Activated CD4-positive, CD25-positive, alpha-beta regulatory T cell treated with anti-CD3 and anti-CD28 coated beads, Interleukin-2, amount 50 U/mL, for 72 hours (primary cell): ENCODE data around the gene SLC6A13.
"Not testable (repeated sequence)": the region's sequence is repeated elsewhere in the genome, so short reads cannot be mapped to it uniquely, and the experiment has no call there.

Experiments
- DNase-seq: peaks from one replicate; pipeline ENCODE4 v3.0.0; 2021

The SLC6A13 gene

DNA sequence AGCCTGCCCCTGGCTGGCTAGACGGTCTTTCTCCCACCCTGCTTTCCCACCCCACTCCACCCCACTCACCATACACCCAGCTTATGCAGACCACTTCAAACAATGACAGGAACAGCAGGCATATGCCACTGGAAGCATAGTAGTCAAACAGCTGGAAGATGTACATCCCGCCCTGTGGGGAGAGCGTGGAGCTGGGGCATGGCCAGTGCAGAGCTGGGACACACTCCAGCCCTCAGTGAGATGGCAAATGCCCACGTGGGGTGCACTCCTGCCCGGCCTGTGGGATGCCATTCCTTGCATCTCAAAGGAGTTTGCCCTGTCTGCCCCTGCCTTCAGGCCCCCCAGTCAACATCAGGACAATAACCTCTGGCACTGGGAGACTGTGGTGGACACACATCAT, 67.5 kb downstream of the SLC6A13 start:
- DNase-seq = no peak

DNA sequence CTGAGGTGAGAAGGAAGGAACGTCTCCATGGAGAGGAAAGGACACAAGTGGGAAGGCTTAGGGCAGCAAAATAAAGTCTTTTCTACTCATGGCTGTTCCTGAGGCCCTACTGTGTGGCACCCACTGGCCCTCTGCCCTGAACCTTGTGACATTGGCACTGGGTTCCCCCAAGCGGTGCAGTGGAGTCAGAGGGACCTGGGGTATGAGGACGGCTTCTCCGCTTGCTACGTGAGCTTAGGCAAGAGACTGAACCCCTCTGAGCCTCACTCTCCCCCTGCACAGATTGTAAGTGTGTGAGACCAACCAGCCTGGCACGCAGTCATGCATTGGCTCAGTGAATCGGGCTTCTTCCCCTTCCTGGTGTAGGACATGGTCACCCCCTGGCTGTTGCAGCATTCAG, 68.4 kb downstream of the SLC6A13 start:
- DNase-seq = no peak

DNA sequence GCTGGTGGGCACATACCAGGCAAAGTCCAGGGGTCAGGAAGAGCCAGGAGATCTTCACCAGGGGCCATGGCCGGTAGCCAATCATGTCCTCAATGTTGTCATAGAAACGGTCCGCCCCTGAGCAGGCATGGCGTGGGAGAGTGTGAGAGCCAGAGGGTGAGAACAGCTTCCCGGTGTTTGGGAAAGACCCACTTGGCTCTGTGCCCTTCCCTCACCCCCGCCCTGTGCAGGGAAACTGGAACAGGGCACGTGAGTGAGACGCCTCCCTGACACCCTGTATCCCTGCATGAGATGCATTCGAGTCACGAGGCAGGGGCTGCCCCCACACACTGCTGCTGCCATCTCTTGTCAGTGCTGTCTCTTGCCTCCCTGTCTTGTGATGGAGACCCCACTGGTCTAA, 69.4 kb downstream of the SLC6A13 start:
- no peak for DNase-seq

DNA sequence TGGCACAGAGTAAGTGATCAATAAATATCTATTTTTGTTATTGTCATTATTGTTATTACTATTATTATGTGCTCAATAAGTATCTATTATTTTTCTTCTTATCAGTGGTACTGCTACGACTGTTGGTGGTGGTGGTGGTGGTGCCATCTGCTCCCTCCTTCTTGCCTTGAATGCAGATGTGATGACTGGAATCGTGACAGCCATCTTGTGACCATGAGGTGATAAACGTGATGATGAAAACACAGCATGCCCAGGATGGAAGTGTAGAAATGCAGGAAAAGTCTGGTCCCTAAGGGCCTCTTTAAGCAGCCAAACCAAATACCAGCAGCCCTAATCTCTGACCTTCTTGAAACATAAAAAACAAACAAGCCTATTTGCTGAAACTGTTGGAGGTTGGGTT, 71.1 kb downstream of the SLC6A13 start:
- no peak for DNase-seq

DNA sequence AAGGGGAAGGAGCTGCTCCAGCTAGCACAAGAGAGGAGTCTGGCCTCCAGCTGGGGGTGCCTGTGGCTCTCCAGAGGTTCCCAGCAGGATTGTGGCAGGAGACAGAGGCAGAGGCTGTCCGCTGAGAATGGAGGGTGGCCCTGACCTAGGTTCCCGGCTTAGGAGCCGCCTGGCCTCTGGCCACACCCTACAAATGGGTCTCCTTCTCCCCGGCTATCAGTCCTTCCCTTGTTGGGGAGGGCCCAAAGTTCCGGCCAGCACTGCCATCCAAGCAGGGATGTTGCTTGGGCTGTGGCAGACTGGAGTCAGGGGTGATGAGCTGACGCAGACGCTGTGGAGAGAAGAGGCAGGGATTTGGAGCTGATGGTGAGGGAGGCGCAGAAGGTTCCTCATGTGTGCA, 71.8 kb downstream of the SLC6A13 start:
- no peak for DNase-seq

DNA sequence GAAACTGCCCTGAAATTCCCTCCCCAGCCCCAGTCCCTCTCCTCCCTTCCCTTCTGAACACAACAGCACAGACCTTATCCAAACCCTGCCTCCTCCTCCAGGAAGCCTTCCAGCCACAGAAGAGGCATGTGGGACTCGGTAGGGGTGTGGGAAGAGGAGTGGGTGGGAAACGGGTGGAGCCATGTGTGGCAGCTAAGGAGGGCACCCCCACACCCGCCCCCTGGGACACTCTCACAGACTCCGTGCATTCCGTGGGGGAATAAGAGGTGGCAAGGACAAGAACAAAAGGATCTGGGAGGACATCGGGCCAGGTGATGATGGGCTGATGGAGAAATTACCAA, 73.0 kb downstream of the SLC6A13 start:
- no peak for DNase-seq

DNA sequence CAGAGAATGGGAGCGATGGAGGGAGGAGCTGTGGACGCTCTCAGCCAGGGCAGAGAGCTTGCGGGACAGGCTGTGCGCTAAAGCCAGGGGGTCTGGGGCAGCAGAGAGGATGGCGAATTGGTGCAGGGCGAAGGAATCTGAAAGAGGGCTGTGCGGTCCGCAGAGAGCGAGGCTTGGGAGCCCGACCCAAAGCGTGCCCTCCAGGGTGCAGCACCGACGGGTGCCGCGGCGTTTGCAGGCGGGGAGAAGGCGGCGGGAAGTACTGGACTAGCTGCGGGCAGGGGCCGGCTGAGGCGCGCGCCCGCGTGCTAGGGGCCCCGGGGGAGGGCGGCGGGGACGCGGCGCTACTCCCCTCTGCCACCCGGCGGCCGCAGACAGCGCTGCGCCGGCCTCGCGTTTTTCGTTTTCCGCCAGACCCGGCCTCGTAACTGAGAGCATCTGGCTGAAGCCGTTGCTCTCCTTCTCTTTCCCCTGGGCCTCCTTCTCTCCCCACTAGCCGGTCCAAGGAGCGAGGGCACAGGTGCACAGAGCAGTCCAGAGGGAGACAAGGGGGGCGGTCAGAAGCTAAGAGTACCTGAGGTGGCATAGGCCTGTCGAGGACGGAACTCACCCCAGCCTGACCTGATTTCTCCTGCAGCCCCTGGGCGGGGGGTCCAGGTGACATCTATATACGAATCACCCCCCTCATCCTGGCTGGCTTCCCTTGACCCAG, 73.6 kb downstream of the SLC6A13 start:
- peak; percentile 40 for DNase-seq

DNA sequence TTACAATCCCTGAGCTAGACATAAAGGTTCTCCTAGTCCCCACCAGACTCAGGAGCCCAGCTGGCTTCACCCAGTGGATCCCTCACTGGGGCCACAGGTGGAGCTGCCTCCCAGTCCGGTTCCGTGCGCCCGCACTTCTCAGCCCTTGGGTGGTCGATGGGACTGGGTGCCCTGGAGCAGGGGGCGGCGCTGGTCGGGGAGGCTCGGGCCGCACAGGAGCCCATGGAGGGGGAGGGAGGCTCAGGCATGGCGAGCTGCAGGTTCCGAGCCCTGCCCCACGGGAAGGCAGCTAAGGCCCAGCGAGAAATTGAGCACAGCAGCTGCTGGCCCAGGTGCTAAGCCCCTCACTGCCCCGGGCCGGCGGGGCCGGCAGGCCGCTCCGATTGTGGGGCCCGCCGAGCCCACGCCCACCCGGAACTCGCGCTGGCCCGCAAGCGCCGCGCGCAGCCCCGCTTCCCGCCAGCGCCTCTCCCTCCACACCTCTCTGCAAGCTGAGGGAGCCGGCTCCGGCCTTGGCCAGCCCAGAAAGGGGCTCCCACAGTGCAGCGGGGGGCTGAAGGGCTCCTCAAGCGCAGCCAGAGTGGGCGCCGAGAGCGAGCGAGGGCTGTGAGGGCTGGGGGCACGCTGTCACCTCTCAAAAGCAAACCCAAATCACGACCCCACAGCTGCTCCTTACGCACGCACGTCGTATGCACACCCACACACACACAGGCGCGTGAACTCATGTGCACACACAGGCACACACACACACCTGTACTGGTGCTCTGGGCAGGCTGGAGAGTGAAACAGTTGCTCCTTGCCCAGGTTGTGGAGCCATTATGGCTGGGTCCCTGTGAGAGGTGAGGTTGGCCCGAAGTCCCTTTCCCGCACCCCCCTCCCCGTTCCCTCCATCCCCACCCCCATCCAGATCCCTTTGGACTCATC, 74.4 kb downstream of the SLC6A13 start:
- DNase-seq = not testable (repeated sequence)

DNA sequence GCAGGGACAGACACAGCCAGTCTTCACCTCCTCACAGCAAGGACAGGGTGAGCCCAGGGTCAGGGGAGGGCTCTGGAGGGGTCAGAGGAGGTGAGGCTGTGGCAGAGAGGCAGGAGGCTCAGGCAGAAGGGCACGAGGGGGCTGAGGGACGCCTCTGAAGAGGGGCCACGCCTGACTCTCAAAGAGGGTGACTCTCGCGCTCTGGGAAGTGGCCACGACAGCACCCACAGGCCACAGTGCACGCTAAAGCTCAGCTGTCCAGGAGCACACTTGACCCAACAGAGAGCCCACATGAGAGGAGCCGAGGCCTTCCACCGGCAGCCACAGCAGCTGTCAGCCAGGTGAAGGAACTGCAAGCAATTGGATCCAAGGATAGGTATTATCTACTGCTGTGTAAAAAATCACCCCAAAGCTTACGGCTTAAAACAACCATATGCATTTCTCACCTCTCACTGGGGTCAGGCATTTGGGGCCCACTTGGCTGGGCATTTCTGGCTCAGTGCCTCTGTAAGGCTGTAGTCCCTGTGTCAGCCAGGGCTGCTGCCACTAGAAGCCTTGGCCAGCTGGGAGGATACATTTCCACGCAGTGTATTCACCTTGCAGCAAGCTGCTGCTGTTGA, 76.5 kb downstream of the SLC6A13 start:
- no peak for DNase-seq

DNA sequence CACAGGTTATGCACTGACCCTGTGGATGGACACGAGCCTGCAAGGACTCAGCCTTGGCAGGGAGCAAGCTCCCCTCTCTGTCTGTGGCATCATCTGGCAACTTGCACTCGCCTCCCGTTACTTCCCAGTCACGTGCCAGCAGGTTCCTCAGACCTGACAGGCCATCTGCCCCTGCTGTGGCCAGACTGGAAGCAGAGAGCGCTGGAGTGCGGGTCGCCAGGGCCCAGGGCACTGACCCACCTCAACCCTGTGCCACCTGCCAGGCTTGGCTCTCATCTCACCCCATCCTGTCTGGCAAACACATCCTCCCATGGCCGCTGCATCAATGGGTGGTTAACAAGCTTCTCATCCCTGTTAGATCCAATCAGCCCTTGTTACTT, 77.1 kb downstream of the SLC6A13 start:
- DNase-seq = no peak

DNA sequence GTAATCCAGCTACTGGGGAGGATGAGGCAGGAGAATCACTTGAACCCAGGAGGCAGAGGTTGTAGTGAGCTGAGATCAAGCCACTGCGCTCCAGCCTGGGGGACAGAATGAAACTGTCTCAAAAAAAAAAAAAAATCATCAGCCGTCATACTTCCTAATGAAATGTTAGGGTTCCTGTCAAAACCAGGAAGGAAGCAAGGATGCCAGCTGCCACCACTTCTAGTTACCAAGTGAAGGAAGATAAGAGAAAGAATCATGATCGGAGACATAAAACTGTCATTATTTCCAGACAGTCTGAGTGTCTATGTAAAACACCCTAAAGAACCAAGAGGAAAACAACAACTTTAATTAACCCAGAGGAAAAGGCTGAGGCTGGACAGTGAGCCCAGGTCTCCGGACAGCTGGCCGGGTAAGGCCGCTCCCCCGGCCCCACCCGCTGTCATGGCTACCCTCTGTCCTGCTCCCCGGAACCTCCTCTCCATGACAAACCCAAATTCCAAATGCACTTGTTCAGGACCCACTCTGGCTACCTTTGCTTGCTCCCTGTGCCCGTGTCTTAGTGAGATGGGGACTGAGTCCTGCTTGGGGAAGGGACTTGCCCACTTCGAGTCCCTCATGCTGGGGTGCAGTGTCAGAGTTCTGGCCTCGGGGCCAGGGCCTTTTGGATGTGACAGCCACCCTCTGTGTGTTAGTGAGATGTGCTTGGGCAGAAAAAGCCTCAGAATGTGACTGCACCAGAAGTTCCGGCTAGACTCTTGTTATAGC, 77.6 kb downstream of the SLC6A13 start:
- no peak for DNase-seq

DNA sequence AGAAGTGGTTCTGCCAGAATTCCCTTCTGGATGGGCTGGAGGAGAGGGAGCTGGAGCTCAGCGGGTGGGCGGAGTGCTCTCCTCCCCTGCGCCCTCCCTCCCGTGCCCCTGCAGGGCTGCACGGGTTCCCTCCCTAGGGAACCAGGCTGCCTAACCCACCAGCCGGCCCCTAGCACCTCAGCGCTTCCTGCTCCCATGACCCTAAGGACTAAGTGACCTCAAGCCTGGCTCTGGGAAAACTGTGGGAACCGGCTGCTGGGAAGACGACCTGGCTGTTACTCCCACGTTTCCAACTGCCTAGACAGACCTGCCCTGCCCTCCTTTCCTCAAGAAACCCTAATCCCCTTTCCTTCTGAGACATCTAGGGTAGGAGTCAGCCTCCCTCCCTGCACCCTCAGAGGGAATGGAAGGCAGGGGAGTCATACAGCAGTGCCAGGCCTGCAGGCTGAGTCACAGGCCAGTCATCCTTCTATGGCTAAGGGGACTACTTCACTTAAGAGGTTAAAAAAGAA, 80.2 kb downstream of the SLC6A13 start:
- no peak for DNase-seq

DNA sequence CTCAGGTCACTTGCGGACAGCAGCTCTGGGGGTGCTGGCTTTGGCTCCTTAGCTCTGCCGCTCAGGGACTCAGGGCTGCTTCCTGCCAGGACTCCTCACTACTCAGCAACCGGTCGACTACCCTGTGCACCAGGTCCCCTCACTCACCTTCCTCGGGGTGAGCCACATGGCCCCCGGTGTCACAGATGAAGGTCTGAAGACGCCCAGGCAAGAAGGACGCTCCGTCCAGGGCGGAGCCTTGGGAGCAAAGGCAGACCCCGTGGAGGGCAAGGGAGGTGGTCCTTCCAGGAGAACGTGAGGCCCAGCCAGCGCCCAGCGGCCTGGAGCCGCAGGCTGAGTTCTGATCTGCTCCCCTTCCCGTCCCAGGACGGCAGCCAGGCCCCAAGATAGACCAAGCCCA, 80.7 kb downstream of the SLC6A13 start:
- DNase-seq = no peak

DNA sequence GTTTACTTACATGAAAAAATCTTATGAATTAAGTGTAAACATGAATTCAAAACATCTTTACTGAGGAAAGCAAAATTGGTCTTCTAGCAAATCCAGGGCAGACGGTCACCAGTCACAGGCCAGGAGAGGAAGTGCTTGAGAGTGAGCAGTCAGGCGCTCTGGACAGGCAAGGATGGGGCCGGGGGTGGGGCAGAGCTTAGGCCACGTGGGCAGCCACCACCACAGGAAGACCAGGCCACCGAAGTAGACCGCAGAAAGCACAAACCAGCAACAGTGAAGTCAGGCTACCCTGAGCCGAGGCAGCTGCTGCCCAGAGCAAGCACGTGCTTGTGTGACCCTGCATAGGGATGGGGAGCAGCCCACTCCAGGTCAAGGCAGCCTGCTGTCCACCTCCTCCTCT, 82.2 kb downstream of the SLC6A13 start:
- no peak for DNase-seq

DNA sequence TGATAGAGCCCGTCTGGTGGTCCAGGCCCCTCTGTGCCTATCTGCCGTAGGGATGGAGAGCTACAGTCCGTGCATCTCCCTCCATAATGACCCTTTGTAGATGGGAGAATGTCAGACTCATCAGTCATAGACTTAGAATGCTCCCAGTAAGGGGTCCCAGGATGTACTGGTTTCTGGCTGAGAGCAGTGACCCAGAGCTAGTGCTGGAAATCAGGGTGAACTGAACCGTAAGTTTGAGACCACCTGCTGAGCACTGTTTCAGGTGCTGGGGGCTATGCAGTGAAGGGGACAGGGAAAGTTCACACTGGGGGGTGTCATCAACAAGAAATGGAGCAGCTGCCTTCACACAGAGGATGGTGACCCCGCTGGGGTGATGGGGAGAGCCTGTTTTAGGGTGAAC, 82.8 kb downstream of the SLC6A13 start:
- no peak for DNase-seq

DNA sequence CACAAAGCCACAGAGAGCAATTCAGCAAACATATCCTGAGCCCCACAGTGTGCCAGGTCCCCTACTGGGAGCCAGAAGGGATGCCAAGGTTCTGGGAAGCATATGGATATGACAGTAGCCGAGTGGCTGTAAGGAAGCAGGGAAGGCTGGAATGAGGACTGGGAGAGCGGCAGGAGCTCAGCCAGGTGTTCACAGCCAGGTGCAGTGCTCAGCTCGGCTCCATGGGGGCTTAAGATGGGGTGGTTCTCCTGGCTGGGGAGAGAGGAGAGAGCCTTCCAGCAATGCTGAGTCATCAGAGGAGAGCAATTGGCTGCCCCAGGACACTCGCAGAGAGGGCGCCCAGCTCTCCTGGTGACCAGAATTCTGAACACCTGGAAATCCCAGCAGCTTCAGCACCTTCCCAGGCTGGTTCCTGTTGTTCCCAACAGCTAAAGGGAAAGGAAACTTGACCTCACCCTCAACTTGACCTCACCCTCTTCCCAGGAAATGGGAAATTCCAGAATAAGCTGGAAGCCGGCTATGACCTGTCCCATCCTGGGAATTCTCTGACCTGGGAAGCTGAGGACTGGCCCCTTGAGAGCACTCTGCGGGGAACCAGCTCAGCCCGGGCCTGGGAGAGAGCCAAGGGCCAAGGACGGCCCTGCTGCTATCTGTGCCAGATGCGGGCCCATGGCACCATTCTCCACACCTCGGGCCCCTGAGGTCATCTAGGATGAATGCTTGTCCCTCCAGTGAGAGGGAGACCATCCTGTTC, 83.3 kb downstream of the SLC6A13 start:
- no peak for DNase-seq

DNA sequence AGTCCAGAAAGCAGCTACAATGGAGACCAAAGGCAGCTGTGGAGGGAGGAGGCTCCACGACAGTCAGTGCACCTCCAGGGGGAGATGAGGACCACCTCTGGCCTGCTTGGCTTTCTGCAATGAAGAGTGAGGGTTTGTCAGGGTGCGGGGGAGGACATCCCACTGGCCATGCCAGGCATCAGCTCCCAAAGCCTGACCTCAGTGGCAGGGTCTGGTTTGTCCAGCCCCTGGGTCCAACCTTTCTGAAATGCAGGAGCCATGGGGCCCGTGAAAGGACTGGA, 83.9 kb downstream of the SLC6A13 start:
- DNase-seq = no peak

DNA sequence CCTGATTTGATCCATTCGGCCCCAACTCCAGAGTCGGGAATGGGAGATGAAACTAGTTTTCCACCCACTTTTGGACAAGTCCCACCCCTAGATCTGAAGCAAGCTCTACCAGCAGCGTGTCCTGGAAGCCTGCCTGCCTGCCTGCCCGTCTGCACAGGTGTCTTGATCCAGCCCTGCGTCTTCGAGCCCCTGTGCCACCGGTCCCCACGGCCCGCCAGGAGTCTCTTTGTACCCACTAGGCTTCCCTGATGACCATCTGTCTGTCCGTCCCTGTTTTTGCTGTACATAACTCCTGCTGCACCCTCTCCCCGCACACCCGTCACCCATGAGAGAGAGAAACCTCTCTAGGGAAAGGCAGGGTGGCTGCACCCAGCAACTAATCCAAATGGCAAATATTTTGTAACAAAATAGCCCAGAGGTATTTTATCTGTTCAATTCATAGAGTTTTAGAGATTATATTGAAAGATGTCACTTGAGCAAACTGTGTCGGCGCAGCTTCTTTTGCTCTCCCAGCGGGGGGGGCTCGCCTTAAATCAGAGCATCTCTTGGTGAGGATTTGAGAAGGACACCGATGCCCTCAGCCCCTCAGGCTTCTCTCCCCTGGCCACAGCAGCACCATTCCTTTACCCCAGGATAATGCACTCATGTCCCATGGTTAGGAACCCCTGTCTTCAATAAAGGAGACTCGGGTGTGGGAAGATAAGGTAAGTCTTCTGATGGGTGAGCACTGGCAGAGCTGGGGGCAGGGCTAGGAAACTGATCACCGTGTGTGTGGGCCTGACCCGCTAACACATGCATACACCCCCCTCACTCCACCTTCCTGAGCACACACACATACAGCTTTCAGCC, 84.4 kb downstream of the SLC6A13 start:
- DNase-seq = no peak

DNA sequence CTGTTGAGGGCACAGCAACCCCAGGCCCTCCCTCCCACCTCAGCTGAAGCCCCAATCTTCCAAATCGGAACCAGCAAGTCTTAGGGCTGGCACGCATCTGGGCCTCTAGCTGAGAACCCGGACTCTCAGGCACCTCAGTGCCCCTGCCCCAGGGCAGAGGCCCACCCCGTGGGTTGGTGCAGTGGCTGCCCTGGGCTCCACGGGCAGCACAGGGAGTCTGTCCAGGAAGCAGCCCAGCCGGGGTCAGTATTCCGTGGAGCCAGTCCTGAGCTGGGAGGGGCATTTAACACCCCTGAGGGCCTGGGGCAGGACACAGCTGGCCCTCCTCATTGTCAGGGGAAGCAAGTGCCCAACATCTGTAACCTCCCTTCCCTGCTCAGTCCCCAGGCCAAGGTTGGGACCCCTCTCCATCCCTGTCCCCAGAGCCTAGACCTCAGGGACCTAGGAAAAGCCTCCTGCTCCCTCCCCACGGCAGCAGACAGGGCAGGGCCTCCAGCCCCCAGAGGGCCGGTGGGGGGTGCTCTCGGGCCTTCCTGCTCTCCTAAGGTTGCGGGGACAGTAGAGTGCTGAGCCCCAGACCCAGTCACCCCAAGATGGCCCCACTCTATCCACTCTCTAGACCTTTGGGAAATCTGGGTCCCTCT, 85.2 kb downstream of the SLC6A13 start:
- no peak for DNase-seq

DNA sequence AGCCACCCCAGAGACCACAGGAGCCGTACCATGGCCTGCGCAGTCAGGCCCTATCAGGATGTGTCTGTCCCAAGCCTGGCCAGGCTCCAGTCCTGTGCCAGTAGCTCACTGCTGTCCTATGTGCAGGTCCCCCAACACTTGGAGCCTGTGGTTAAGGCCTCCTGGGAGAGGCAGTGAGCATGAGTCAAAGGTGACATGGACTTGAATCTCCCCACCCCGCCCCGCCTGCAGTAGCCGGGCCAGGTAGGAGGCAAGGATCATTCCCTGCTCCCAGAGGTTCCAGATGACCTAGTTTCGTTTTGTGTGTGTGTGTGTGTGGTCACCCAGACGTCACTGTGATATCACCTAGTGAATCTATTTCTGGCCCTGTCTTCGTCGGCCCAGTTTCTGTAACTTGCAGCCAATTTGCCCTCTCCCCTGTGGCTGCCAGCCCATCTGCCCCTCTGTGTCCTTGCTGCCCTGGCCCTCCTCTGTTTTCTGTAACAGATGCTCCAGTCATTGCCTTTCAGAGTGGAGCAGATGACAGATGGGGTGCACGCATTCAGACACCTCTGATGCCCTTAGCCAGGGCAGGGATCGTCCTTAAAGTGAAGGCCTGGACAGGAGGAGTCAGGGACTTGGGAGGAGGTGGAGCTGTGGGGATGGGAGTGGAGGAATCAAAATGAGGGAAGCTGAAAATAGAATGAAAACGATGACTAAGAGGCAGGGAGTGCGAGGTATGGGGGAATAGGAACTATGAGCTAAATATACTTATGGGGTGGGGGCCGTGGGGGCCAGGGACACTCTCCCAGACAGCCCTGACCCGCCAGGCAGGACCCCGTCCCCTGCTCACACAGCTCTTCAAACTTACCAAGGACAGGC, 86.1 kb downstream of the SLC6A13 start:
- no peak for DNase-seq
